ENCODE measurements around the gene BEGAIN.

Gene BEGAIN

DNA sequence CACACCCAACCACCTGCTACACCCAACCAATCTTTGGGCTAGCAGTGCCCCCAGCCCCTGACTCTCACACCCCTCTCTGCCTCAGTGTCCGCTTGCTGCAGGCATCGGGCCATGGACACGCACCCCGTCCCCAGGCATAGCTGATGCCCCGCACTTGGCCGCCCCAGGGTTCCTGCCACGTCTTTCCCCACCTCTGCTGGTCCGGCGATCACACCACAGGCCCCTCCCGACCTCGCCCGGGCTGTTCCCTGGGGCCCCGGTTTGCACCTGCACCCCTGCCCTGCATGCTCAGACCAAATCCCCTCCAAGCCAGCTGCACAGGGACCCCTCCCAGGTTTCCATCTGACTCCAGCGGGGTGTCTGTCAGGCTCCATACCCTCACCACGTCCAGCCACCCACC, 38.3 kb downstream of the BEGAIN start:
- H3K4me3 ChIP-seq (ENCODE audit: low read depth, low read length), result no peak overlapping the region

DNA sequence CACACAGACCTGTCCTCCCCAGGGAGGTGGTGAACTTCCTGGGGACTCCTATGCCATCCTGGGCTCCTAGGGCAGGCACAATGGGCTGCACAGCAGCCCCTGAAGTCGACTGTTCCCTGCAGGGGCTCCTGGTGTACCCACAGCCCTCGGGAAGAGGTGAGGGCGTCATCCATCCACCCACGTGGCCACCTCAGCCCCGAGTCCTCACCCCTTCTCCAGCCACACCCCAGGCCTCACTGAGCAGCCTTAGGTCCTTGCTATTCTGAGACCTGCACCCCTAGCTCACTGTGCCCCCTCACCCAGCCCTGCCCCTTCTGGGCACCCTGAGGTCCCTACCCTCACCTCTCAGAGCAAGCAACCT, 38.9 kb downstream of the BEGAIN start:
- no peak for DNase-seq (ENCODE audit: low read depth)
- TF ChIP-seq, protein P1, sequence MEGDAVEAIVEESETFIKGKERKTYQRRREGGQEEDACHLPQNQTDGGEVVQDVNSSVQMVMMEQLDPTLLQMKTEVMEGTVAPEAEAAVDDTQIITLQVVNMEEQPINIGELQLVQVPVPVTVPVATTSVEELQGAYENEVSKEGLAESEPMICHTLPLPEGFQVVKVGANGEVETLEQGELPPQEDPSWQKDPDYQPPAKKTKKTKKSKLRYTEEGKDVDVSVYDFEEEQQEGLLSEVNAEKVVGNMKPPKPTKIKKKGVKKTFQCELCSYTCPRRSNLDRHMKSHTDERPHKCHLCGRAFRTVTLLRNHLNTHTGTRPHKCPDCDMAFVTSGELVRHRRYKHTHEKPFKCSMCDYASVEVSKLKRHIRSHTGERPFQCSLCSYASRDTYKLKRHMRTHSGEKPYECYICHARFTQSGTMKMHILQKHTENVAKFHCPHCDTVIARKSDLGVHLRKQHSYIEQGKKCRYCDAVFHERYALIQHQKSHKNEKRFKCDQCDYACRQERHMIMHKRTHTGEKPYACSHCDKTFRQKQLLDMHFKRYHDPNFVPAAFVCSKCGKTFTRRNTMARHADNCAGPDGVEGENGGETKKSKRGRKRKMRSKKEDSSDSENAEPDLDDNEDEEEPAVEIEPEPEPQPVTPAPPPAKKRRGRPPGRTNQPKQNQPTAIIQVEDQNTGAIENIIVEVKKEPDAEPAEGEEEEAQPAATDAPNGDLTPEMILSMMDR (IDR thresholded peaks at IDR 0.05; ENCODE audit: low read depth, low read length, missing control alignments), result no peak
- H3K4me3 ChIP-seq (ENCODE audit: low read depth, low read length), result no peak overlapping the region

More for the DNA sequence above, 38.3 kb downstream of the BEGAIN start:
- no peak for DNase-seq (ENCODE audit: low read depth)
- TF ChIP-seq, protein P1 (IDR thresholded peaks at IDR 0.05; ENCODE audit: low read depth, low read length, missing control alignments), result no peak

DNA sequence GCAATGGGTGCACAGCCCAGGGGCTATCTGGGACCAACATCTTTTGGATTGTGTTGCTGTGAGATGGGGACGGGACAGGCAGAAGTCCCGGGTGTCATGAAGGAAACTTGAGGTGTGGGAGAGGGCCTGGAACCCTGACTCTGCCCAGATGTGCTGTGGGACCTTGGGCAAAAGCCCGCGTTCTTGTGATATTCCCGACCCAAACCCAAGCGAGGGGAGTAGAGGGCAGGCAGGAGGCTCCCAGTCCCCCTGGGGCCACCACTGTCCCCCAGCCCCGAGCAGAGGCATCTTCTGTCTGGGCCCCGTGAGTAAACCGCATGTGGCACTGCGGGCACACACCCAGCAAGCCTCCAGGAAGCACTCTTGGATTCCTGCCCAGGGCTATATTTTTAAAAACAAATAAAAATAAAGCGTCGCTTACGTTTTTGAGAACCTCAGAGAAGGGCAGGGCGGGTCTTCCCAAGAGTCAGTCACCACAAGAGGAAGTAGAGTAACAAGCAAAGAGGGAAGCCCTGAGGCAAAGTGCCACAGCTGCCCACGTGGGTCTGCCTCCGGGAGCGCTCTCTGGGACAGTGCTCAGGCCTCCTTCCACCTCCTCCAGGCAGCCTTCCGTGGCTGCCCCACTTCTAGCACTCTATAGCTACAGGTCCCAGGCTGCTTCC, 39.5 kb downstream of the BEGAIN start:
- TF ChIP-seq, protein P1 (IDR thresholded peaks at IDR 0.05; ENCODE audit: low read depth, low read length, missing control alignments), result no peak
- no peak for DNase-seq (ENCODE audit: low read depth)
- H3K4me3 ChIP-seq (ENCODE audit: low read depth, low read length), result no peak overlapping the region

DNA sequence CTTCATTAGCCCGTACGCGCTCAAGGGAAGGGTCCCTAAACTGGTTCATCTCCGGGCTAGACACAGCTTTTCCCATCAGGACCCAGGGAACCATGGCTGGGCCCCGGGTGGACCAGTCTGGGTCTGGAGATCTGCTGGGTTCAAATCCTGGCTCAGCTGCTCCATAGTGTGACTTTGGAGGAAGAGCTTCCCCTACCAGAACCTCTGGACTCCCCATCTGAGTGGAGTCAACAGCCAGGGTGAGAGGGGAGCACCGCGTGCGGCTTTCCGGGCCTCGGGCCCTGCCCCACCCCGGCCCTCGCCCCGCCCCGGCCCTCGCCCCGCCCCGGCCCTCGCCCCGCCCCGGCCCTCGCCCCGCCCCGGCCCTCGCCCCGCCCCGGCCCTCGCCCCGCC, 41.2 kb downstream of the BEGAIN start:
- no peak overlapping the region for H3K4me3 ChIP-seq (ENCODE audit: low read depth, low read length)
- DNase-seq (ENCODE audit: low read depth), result no peak
- TF ChIP-seq, protein P1 (IDR thresholded peaks at IDR 0.05; ENCODE audit: low read depth, low read length, missing control alignments), result no peak

DNA sequence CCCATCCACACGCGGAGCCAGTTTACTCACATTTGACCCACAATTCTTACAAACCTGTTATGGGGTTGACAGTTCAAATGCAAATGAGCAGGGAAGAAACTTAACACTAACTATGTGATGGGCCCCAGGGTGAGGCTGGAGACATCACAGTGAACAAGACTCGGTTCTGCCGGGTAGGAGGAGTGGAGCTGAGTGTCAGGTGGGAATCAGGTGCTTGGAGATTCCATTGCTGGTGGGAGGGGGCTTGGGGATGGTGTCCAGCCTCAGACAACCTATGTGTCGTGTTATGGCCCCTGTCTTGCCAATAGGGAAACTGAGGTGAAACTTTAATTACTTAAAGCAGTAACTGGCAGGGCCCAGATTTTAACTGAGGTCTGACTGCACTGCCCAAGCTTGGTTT, 41.9 kb downstream of the BEGAIN start:
- H3K4me3 ChIP-seq (ENCODE audit: low read depth, low read length), result no peak overlapping the region
- TF ChIP-seq, protein P1 (IDR thresholded peaks at IDR 0.05; ENCODE audit: low read depth, low read length, missing control alignments), result no peak
- no peak for DNase-seq (ENCODE audit: low read depth)

DNA sequence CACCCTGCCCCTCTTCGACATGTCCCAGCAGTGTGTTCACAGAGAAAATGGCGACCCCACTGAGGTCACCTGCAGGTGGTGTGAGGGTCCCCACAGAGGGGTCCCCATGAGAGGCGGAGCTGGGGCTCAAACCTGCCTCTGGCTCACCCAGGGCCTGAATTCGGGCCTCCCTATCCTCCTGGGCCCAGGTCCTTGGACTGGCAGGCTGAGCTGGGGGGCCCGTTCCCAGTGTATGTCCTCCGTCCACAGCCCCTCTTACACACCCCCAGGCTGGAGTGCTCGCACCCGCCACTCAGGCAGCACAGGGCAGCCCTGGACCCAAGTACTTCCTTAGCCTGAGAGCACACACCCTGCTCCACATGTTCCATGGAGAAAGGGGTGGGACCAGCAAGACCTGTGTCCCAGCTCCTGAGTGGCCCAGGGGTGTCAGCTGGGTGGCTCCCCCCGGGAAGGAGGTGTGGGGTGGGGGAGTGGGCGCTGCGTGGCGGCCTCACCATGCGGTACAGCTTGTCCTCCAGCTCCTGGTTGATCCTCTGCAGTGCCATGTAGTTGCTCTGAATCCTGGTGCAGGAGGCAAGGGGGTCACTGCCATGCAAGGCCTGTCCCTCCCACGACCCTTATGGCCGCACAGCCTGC, 42.6 kb downstream of the BEGAIN start:
- no peak for DNase-seq (ENCODE audit: low read depth)
- TF ChIP-seq, protein P1 (IDR thresholded peaks at IDR 0.05; ENCODE audit: low read depth, low read length, missing control alignments), result no peak

More for the DNA sequence above, 42.6 kb downstream of the BEGAIN start:
- no peak overlapping the region for H3K4me3 ChIP-seq (ENCODE audit: low read depth, low read length)

Measured in GM12864 (cell line).